Activated CD8-positive, alpha-beta T cell treated with anti-CD3 and anti-CD28 coated beads for 36 hours (primary cell): Measurements from ENCODE around the gene FANCC. TPM values are rescaled to one million over a fixed set of nuclear protein-coding genes. Genes with fewer than 3 reads are reported as not detected.

ENCODE experiments used
- ATAC-seq: fragments of 200-7000 bp; cut with Tn5 transposase; one replicate; pipeline ENCODE4 v1.10.0; 2021; ENCODE audit warnings: mild to moderate bottlenecking, moderate library complexity
- CTCF ChIA-PET: fragments of 350-600 bp; sonication (Branson Sonifier 250); formaldehyde crosslinking; loops from one replicate; lab custom pipeline; 2021; ENCODE audit warnings: antibody characterized with exemption; lab: Charles Lee
- POLR2A ChIA-PET: fragments of 350-600 bp; sonication (Branson Sonifier 250); formaldehyde crosslinking; loops from one replicate; lab custom pipeline; 2021; ENCODE audit warnings: antibody characterized with exemption; lab: Charles Lee
- DNase-seq: peaks from one replicate; pipeline ENCODE4 v3.0.0-alpha.2; 2020
- H3K27ac Mint-ChIP-seq: one replicate; pipeline ENCODE4 v1.8.0; 2021; ENCODE audit warnings: mild to moderate bottlenecking, mixed read lengths
- H3K27me3 Mint-ChIP-seq: one replicate; pipeline ENCODE4 v1.8.0; 2021; ENCODE audit warnings: mixed read lengths
- H3K36me3 Mint-ChIP-seq: one replicate; pipeline ENCODE4 v1.8.0; 2021; ENCODE audit warnings: low read depth, mixed read lengths
- H3K4me1 Mint-ChIP-seq: one replicate; pipeline ENCODE4 v1.8.0; 2021; ENCODE audit warnings: low read depth, mixed read lengths
- H3K4me3 Mint-ChIP-seq: one replicate; pipeline ENCODE4 v1.8.0; 2021; ENCODE audit warnings: mild to moderate bottlenecking, moderate library complexity, mixed read lengths
- H3K9me3 Mint-ChIP-seq: one replicate; pipeline ENCODE4 v1.8.0; 2021; ENCODE audit warnings: mixed read lengths
- CTCF ChIP-seq: fragments of 200-600 bp; IDR thresholded peaks from one replicate; pipeline ENCODE4 v1.8.0; 2022; ENCODE audit warnings: antibody characterized with exemption, mild to moderate bottlenecking
- intact Hi-C: fragments of 100-400 bp; cut with micrococcal nuclease; formaldehyde crosslinking; loops from one replicate; pipeline ENCODE4 v1.10.0; 2022
- total RNA-seq, 2 experiments: library from RNA; stranded (reverse); gene quantifications; one replicate each; pipeline ENCODE4 v1.2.3, GENCODE V29; 2021

Gene FANCC
- total RNA-seq, 2 experiments from 2014 or later, result 11.5 to 12.4 TPM

GRCh38 chr9:95193480-95193879 lies 124.0 kb downstream of the FANCC start:
- intact Hi-C loops, result no loop called here
- ATAC-seq, result no peak
- no peaks in the 10 kb centered on the region for H3K27me3 Mint-ChIP-seq
- CTCF ChIA-PET, result no interaction called here
- no peak for TF ChIP-seq CTCF
- POLR2A ChIA-PET, result no interaction called here
- H3K9me3 Mint-ChIP-seq, result no peaks in the 10 kb centered on the region
- H3K27ac Mint-ChIP-seq, result no peak overlapping the region
- peaks cover 1% of the 10 kb centered on the region for H3K36me3 Mint-ChIP-seq
- DNase-seq, result no peak
- H3K4me1 Mint-ChIP-seq, result peaks cover 19% of the 10 kb centered on the region
- no peak overlapping the region for H3K4me3 Mint-ChIP-seq

- DNase-seq, result no peak
- CTCF ChIA-PET, result no interaction called here
Observed at GRCh38 chr9:95193067-95193466, 124.4 kb downstream of the FANCC start.

GRCh38 chr9:95192631-95193030 lies 124.9 kb downstream of the FANCC start:
- H3K36me3 Mint-ChIP-seq, result peaks cover 1% of the 10 kb centered on the region
- H3K27me3 Mint-ChIP-seq, result no peaks in the 10 kb centered on the region
- H3K4me3 Mint-ChIP-seq, result no peak overlapping the region
- ChIA-PET CTCF (no interaction called here), POLR2A (no interaction called here)
- no peak for TF ChIP-seq CTCF
- H3K4me1 Mint-ChIP-seq, result peaks cover 25% of the 10 kb centered on the region
- ATAC-seq (no peak), DNase-seq (no peak)
- no peaks in the 10 kb centered on the region for H3K9me3 Mint-ChIP-seq
- H3K27ac Mint-ChIP-seq, result no peak overlapping the region
- intact Hi-C loops, result no loop called here

More at GRCh38 chr9:95193067-95193466, 124.4 kb downstream of the FANCC start:
- Mint-ChIP-seq H3K27me3 (no peaks in the 10 kb centered on the region), H3K9me3 (no peaks in the 10 kb centered on the region), H3K27ac (no peak overlapping the region), H3K36me3 (peaks cover 1% of the 10 kb centered on the region), H3K4me1 (peaks cover 23% of the 10 kb centered on the region), H3K4me3 (no peak overlapping the region)
- no peak for ATAC-seq
- intact Hi-C loops, result no loop called here
- no peak for TF ChIP-seq CTCF
- POLR2A ChIA-PET, result no interaction called here

GRCh38 chr9:95190413-95190812 lies 127.1 kb downstream of the FANCC start:
- H3K27me3 Mint-ChIP-seq, result no peaks in the 10 kb centered on the region
- no peak overlapping the region for H3K27ac Mint-ChIP-seq
- peaks cover 25% of the 10 kb centered on the region for H3K4me1 Mint-ChIP-seq
- TF ChIP-seq CTCF, result no peak
- H3K36me3 Mint-ChIP-seq, result peaks cover 1% of the 10 kb centered on the region
- H3K9me3 Mint-ChIP-seq, result no peaks in the 10 kb centered on the region
- no peak overlapping the region for H3K4me3 Mint-ChIP-seq
- POLR2A ChIA-PET, result interaction anchor here (0.7 kb wide), 1 partner anchor 34 kb away, joined by 3 read pairs; no protein-coding TSS in a partner anchor
- DNase-seq, result no peak
- intact Hi-C loops, result no loop called here
- no peak for ATAC-seq
- CTCF ChIA-PET, result interaction anchor here (0.8 to 1.9 kb wide), 3 partner anchors 10 to 59 kb away, joined by 3 to 8 read pairs (median 3); no protein-coding TSS in a partner anchor

GRCh38 chr9:95189251-95190098 lies 128.0 kb downstream of the FANCC start:
- no peak for TF ChIP-seq CTCF
- ATAC-seq, result peak; percentile 60
- intact Hi-C loops, result no loop called here
- DNase-seq, result peak; percentile 26
- Mint-ChIP-seq H3K27me3 (no peaks in the 10 kb centered on the region), H3K27ac (peak overlapping the region; percentile 9), H3K36me3 (peaks cover 1% of the 10 kb centered on the region), H3K9me3 (no peaks in the 10 kb centered on the region), H3K4me1 (peaks cover 25% of the 10 kb centered on the region), H3K4me3 (no peak overlapping the region)
- POLR2A ChIA-PET, result interaction anchor here (0.7 kb wide), 2 partner anchors 35 to 269 kb away, joined by 3 read pairs; no protein-coding TSS in a partner anchor
- CTCF ChIA-PET, result interaction anchor here (0.6 to 1.9 kb wide), 4 partner anchors 9 to 430 kb away, joined by 3 to 8 read pairs (median 3); no protein-coding TSS in a partner anchor
